Mucosa of stomach (tissue), 1 donor: ENCODE measurements around the gene AKR1B1.
A peak's percentile ranks its signal among the peaks of the same experiment; 100 is the strongest.
"Not testable (repeated sequence)": the region's sequence is repeated elsewhere in the genome, so short reads cannot be mapped to it uniquely, and the experiment has no call there.

Experiments
- H3K27me3 ChIP-seq: one replicate; pipeline ENCODE4 v1.7.0; 2013; ENCODE audit warnings: mild to moderate bottlenecking, low read length; ENCODE audit not compliant: control insufficient read depth, insufficient read depth
- H3K36me3 ChIP-seq: one replicate; pipeline ENCODE4 v1.7.0; 2013; ENCODE audit warnings: low read length; ENCODE audit not compliant: control insufficient read depth, insufficient read depth
- H3K4me1 ChIP-seq: one replicate; pipeline ENCODE4 v1.7.0; 2013; ENCODE audit warnings: mild to moderate bottlenecking, low read length; ENCODE audit not compliant: control insufficient read depth, insufficient read depth
- H3K4me3 ChIP-seq: one replicate; pipeline ENCODE4 v1.7.0; 2013; ENCODE audit warnings: low read length
- H3K9ac ChIP-seq: one replicate; pipeline ENCODE4 v1.7.0; 2013; ENCODE audit warnings: mild to moderate bottlenecking, low read length, moderate library complexity
- H3K9me3 ChIP-seq: one replicate; pipeline ENCODE4 v1.7.0; 2013; ENCODE audit warnings: mild to moderate bottlenecking, low read length, moderate library complexity; ENCODE audit not compliant: control insufficient read depth
- donor health status: Pancreatic carcinoma.

AKR1B1 gene

GRCh38 chr7:134458806-134459698, at the start of gene AKR1B1:
AKR1B1 (minus strand) TSS chr7:134459100; CDS start chr7:134459062, 38 bp downstream.
- Histone ChIP-seq H3K4me3 (peak within 1 kb of the TSS; percentile 66), H3K4me1 (peaks cover 5% of the 10 kb centered on the region), H3K9ac (peak within 1 kb of the TSS; percentile 74), H3K36me3 (no peaks in the 10 kb centered on the region), H3K9me3 (no peaks in the 10 kb centered on the region), H3K27me3 (no peaks in the 10 kb centered on the region)

GRCh38 chr7:134505856-134506255, 47.0 kb upstream of the AKR1B1 start:
- Histone ChIP-seq H3K9me3 (no peaks in the 10 kb centered on the region), H3K36me3 (no peaks in the 10 kb centered on the region), H3K9ac (no peak overlapping the region), H3K4me1 (no peaks in the 10 kb centered on the region), H3K4me3 (no peak overlapping the region), H3K27me3 (no peaks in the 10 kb centered on the region)

- Histone ChIP-seq H3K9ac (no peak overlapping the region), H3K27me3 (no peaks in the 10 kb centered on the region), H3K9me3 (no peaks in the 10 kb centered on the region), H3K4me3 (no peak overlapping the region), H3K4me1 (no peaks in the 10 kb centered on the region), H3K36me3 (no peaks in the 10 kb centered on the region)
Observed at GRCh38 chr7:134504660-134505164, 45.8 kb upstream of the AKR1B1 start.

- Histone ChIP-seq H3K27me3 (no peaks in the 10 kb centered on the region), H3K4me3 (no peak overlapping the region), H3K36me3 (no peaks in the 10 kb centered on the region), H3K9me3 (no peaks in the 10 kb centered on the region), H3K4me1 (no peaks in the 10 kb centered on the region), H3K9ac (no peak overlapping the region)
Observed at GRCh38 chr7:134502463-134503371, 43.8 kb upstream of the AKR1B1 start.

GRCh38 chr7:134500982-134501381, 42.1 kb upstream of the AKR1B1 start:
- H3K36me3 ChIP-seq = no peaks in the 10 kb centered on the region

GRCh38 chr7:134500406-134500805, 41.5 kb upstream of the AKR1B1 start:
- H3K27me3 ChIP-seq = no peaks in the 10 kb centered on the region
- H3K4me1 ChIP-seq = no peaks in the 10 kb centered on the region
- H3K36me3 ChIP-seq = no peaks in the 10 kb centered on the region
- H3K9me3 ChIP-seq = no peaks in the 10 kb centered on the region
- H3K9ac ChIP-seq = no peak overlapping the region
- no peak overlapping the region for H3K4me3 ChIP-seq

More at GRCh38 chr7:134500982-134501381, 42.1 kb upstream of the AKR1B1 start:
- Histone ChIP-seq H3K9ac (no peak overlapping the region), H3K4me1 (no peaks in the 10 kb centered on the region), H3K4me3 (no peak overlapping the region), H3K9me3 (no peaks in the 10 kb centered on the region), H3K27me3 (no peaks in the 10 kb centered on the region)

- no peak overlapping the region for H3K4me3 ChIP-seq
- H3K4me1 ChIP-seq = no peaks in the 10 kb centered on the region
- no peaks in the 10 kb centered on the region for H3K9me3 ChIP-seq
- H3K36me3 ChIP-seq = no peaks in the 10 kb centered on the region
- H3K9ac ChIP-seq = no peak overlapping the region
- H3K27me3 ChIP-seq = no peaks in the 10 kb centered on the region
Observed at GRCh38 chr7:134495546-134495945, 36.6 kb upstream of the AKR1B1 start.

GRCh38 chr7:134493091-134493490, 34.2 kb upstream of the AKR1B1 start:
- no peaks in the 10 kb centered on the region for H3K9me3 ChIP-seq
- H3K4me1 ChIP-seq = no peaks in the 10 kb centered on the region
- H3K4me3 ChIP-seq = no peak overlapping the region
- H3K9ac ChIP-seq = no peak overlapping the region
- H3K27me3 ChIP-seq = no peaks in the 10 kb centered on the region
- H3K36me3 ChIP-seq = no peaks in the 10 kb centered on the region

GRCh38 chr7:134487721-134488120, 28.8 kb upstream of the AKR1B1 start:
- H3K4me3 ChIP-seq, H3K9me3 ChIP-seq, H3K9ac ChIP-seq, H3K36me3 ChIP-seq, H3K27me3 ChIP-seq, H3K4me1 ChIP-seq: not testable (repeated sequence)

GRCh38 chr7:134485203-134485602, 26.3 kb upstream of the AKR1B1 start:
- no peaks in the 10 kb centered on the region for H3K36me3 ChIP-seq
- H3K27me3 ChIP-seq = no peaks in the 10 kb centered on the region
- no peaks in the 10 kb centered on the region for H3K9me3 ChIP-seq
- no peaks in the 10 kb centered on the region for H3K4me1 ChIP-seq
- H3K9ac ChIP-seq = no peak overlapping the region
- H3K4me3 ChIP-seq = no peak overlapping the region

- no peaks in the 10 kb centered on the region for H3K9me3 ChIP-seq
- no peak overlapping the region for H3K4me3 ChIP-seq
- no peaks in the 10 kb centered on the region for H3K4me1 ChIP-seq
- no peak overlapping the region for H3K9ac ChIP-seq
- no peaks in the 10 kb centered on the region for H3K36me3 ChIP-seq
- no peaks in the 10 kb centered on the region for H3K27me3 ChIP-seq
Observed at GRCh38 chr7:134483296-134483695, 24.4 kb upstream of the AKR1B1 start.

GRCh38 chr7:134482858-134483257, 24.0 kb upstream of the AKR1B1 start:
- H3K27me3 ChIP-seq = no peaks in the 10 kb centered on the region
- no peak overlapping the region for H3K9ac ChIP-seq
- H3K4me1 ChIP-seq = no peaks in the 10 kb centered on the region
- no peaks in the 10 kb centered on the region for H3K9me3 ChIP-seq
- H3K36me3 ChIP-seq = no peaks in the 10 kb centered on the region
- H3K4me3 ChIP-seq = no peak overlapping the region
